ENCODE data around the gene PRKCA. TPM values are rescaled to one million over a fixed set of nuclear protein-coding genes. Genes with fewer than 3 reads are reported as not detected.

PRKCA gene
- total RNA-seq, 1 donor from 2014 or later, result 132 TPM

DNA sequence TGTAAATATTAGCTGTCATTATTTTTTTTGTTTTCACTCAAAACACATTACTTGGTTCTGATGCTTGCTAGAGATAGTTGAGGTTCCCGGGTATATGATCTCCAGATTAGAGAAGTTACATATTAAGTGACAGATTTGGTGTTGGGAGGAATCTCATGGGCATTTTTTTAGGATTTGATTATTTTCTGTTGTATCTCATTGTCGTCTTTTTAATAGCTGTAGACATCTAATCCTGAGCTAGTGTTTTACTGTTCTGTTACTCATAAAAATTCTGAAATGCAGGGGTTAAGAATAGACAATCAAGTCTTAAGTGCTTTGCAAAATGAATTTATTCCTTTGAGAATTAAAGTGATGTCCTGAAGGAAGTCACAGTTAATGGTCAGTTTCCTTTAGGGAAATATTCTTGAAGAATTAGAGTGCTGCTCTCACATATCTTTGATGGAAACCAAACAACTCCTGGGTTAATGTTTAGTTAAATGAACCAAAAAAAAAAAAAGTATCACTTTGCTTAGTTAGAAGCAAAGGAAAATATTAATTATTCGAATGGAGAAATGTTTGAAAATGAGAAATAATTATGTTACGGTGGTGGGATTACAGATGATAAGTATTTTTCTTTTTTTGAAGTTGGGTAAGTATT, 280.8 kb downstream of the PRKCA start:
- intact Hi-C loops (cut with micrococcal nuclease), result no loop called here

DNA sequence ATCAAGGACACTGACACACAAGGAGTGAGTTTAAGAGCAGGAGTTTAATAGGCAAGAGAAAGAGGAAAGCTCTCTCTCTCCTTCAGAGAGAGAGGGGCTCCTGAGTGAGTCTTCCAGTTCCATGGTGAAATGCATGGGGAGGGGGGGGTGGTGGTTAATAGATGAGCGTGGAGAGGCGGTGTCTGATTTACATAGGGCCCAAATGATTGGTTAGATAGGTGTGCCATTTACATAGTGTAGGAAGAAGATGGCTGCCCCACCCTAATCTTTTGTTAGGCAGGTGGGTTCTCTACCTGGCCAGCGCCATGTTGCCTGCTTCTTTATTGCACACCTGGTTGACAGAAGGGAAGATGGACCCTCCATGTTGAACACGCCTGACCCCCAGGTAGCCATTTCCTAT, 282.5 kb downstream of the PRKCA start:
- intact Hi-C loops (cut with micrococcal nuclease), result no loop called here

DNA sequence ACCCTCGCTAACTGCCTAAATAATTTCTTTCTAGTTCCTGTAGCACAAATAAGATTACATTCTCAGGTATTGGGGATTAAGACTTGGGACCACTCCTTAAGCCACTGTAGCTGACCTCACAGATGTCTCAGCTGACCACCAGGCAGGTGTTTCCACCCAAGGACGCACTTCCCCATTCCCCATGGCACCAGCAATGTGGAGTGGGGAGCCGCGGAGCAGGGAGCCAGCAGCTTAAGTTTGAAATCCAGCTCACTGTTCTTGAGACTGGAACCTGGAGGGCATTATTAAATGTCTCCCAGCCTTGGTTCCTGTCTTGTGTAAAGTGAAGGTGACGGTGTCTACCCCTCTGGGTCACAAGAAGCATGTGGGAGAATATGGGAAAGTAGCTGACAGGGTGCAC, 283.1 kb downstream of the PRKCA start:
- intact Hi-C loops (cut with micrococcal nuclease), result no loop called here

DNA sequence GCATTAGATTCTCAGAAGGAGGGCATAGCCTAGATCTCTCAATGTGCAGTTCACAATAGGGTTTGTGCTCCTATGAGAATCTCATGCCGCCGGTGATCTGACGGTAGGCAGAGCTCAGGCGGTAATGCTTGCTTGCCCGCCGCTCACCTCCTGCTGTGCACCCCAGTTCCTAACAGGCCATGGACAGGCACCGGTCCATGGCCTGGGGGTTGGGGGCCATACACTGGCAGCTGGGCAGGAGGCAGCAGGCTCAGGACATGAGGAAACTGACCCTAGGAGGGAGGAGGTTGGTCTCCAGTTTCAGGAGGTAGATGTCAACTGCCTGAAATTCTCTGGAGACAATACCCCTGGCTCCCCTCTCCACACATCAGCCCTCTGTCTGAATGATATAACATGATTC, 287.5 kb downstream of the PRKCA start:
- intact Hi-C loops (cut with micrococcal nuclease), result no loop called here

DNA sequence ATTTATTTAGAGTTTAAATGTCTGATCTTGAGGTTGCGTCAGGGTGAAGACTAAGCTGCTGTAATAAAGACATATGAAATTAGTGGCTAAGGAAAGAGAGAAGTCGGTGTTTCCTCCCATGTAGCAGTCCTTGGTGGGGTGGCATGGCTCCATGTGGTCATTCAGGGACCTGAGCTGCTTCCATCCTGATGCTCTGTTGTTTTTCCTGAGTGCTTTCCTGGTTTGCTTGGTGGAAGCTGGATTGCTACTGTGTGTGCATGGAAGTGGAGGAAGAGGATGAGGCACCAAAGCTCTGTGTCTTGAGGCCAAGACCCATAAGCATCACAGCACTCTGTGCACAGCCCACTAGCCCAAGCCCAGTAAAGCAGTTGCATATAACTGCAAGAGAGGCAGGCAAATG, 290.7 kb downstream of the PRKCA start:
- intact Hi-C loops (cut with micrococcal nuclease), result no loop called here

DNA sequence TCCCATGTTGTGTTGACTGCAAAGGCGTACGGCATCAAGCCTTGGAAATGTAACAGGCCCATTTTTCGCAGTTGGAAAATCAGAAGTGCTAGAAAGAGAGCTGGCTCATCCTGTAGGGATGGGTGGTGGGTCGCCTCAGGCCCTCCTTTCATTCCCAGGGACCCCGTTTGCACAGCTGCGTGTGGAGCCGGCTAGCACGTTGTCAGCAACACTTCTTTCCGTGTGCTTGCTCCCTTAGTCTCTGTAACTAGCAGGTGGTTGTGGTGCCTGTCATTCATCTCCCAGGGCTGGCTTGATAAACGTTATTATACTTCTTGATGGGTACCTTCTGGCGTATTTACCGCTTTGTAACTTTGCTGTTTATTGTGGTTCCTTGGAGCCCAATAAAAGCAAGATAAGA, 293.5 kb downstream of the PRKCA start:
- intact Hi-C loops (cut with micrococcal nuclease), result no loop called here

DNA sequence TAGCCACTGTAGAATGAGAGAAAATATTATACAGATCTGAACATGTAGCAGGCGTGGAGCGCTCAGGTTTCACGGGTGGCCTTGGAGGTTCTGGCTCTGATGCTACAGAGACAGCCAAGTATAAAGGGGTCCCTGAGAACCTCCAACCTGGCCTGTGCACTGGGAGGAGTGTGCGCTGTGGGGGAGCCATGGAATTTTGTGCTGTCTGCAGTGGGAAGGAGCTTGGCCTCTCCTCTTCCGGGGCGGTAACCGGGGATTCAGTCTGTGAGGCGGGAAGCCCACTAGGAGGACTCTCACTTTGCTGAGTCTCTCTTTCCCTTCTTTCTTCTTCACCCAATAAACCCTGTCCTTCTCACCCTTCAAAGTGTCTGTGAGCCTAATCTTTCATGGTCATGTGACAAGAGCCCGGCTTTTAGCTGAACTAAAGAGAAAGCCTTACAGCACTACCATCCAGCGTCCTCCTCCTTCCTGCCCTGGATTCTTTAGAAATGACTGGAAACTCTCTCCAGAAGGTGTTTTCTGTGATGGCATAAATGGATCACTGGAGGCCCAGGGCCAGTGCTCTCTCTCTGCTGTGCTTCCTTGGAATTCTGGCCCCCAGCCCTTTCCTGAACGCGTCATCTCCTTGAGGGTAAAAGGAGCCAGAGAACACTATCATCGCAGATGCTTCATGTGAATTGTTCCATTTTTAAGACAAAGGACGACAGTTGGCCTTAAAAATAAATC, 300.4 kb downstream of the PRKCA start:
- intact Hi-C loops (cut with micrococcal nuclease), result no loop called here

DNA sequence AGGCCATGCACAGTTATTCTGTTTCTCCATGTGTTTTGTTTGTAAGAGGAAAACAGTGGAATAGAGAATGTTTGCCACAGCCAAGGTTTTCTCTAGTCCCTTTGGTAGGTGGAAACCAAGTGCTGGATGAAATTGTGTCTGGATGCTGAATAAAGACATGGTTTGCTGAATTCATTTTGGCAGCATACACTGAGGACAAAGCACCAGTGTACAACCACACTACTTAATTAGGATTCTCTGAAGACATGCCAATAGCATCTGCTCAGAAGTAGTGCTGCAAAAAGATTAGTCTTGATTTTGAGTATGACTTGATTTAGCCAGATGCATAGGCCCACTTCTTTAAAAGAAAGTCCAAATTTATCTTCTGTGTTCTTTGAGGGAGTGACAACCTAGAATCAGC, 302.0 kb downstream of the PRKCA start:
- intact Hi-C loops (cut with micrococcal nuclease), result no loop called here

DNA sequence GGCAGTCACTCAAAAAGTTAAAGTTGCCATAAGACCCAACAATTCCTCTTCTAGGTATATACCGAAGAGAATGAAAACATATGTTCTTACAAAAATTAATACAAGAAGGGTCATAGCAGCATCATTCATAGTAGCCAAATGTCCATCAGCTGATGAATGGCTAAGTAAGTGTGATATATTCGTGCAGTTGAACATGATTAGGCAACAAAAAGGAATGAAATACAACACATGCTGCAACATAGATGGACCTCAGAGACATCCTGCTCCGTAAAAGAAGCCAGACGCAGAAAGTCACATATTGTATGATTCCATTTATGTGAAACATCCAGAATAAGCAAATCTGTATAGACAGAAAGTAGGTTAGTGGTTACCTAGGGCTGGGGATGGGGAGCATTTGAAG, 303.1 kb downstream of the PRKCA start:
- intact Hi-C loops (cut with micrococcal nuclease), result no loop called here

DNA sequence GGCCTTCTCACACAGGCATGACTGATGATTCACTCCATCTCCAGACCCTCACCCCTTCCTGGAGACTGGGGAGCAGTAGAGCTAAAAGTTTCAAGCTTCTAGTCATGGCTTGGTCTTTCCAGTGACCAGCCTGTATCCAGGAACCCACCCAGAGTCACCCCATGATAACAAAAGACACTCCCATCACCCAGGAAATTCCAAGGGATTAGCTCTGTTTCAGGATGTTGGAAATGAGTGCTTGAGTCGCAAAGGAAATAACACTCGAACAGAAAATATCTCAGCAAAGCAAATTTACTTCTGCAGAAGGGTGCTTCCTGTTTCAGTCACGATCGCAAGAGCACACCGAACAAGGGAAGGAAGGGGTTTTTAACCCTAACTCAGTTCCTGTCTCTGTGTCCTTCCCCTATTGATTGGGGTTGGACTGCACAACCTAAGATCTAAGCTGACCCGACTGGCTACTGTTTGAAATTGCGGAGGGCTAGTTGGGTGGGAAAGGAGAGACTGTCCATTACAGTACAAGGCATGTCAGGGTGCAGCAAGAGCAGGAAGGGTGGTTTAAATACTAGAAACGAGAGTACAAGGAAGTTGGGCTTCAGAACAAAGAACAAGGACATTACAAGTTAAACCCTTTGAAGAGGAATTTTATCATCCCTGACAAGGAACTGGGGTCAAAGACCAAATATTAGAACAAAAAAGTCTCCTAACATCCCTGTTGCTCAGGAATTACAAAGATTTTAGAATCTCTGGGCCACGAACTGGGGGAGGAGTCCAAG, 308.1 kb downstream of the PRKCA start:
- intact Hi-C loops (cut with micrococcal nuclease), result loop anchor here (1.0 kb wide), 1 partner anchor 22 kb away; no protein-coding TSS in a partner anchor

DNA sequence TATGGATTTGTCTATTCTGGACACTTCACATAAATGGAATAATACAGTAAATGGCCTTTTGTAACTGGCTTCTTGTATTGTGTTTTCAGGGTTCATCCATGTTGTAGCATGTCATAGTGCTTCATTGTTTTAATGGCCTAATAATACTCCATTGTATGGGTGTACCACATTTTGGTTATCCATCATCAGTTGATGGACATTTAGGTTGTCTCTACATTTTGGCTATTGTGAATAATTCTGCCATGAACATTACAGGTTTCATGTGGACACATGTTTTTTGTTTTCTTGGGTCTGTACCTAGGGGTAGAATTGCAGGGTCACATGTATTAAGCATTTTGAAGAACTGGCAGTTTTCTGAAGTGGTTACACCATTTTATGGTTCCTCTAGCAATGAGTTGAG, 309.0 kb downstream of the PRKCA start:
- intact Hi-C loops (cut with micrococcal nuclease), result loop anchor here (1.0 kb wide), 1 partner anchor 21 kb away; no protein-coding TSS in a partner anchor

DNA sequence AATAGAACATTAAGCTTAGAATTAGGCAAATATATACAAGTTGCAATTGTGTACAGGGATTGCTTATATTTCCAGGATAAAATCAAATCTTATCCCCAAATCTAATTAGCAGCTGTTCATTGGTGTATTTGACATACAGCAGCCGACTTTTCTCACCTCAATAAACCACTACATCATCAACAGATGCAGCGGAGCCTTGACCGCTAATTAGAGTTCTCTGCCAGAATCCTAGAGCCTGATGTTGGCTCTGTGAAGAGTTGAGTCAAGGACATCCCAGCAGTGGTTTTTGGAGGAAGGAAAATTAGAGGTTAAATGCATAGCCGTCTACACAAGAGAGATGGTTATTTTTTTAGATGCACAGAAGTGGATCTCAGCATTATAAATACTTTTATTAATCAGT, 310.6 kb downstream of the PRKCA start:
- intact Hi-C loops (cut with micrococcal nuclease), result no loop called here

DNA sequence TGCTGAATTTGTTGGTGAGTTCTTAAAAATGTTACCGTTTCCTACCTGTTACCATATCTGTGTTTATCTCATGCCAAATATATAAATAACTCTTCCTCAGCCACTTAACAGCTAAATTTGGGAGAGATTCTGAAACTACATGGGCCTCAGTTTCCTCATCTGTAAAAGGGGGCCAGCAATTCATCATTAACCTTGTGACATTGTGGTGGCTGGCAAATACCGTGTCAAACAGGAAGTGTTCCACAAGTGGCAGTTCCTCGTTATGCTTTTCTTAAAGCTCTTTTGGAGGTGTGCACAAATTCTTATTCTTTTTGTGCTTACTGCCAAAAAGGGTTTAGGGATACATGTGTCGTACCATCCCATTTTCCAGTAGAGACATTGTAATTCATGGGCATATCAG, 312.1 kb downstream of the PRKCA start:
- intact Hi-C loops (cut with micrococcal nuclease), result no loop called here

DNA sequence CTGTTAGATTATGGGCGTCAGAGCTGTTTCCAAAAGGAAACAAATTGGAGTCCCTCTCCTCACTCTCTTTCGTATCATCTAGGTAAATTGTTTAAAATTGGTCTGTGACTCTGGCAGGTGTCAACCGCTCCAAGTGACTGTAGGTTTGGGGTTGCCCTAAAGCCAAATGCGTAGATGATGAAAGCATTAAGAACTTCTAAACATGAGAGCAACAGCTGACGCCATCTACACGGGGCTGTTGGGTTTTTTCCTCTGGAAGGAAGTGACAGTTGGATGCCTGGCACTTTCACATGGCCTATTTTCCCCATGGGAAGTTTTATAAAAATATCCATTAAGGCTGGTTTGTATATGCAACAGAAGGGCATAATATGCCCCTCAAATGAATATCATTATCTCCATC, 316.8 kb downstream of the PRKCA start:
- intact Hi-C loops (cut with micrococcal nuclease), result no loop called here

DNA sequence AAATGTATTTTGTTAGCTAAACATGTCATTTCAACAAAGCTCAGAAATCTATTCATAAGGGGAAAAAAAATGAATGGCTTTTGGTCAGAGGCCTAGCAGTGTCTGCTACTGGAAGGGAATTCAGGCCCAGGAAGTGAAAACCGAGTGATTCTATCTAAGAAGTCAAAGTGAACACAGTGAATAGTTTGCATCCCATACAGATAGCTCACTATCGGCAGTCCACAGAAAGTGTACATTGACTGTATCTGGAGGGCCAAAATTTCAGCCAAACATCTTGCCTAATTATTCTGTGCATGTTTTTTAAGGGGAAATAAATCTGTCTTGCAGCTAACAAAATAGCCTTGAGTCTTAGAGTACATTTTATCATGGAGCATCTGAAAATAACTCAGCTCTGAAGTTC, 318.1 kb downstream of the PRKCA start:
- intact Hi-C loops (cut with micrococcal nuclease), result no loop called here

DNA sequence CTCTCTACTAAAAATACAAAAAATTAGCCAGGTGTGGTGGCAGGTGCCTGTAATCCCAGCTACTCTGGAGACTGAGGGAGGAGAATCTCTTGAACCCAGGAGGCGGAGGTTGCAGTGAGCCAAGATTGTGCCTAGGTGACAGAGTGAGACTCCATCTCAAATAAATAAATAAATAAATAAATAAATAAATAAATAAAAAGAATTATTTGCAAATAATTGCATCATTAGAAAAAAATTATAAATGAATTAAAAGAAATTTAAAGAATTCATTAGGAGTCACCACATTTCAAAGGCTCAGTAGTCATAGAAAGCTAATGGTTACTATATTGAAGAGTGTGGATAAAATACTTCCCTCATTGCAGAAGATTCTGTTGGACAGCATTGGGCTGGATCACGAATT, 322.2 kb downstream of the PRKCA start:
- intact Hi-C loops (cut with micrococcal nuclease), result loop anchor here (1.0 to 2.0 kb wide), 3 partner anchors 198 to 424 kb away; no protein-coding TSS in a partner anchor

DNA sequence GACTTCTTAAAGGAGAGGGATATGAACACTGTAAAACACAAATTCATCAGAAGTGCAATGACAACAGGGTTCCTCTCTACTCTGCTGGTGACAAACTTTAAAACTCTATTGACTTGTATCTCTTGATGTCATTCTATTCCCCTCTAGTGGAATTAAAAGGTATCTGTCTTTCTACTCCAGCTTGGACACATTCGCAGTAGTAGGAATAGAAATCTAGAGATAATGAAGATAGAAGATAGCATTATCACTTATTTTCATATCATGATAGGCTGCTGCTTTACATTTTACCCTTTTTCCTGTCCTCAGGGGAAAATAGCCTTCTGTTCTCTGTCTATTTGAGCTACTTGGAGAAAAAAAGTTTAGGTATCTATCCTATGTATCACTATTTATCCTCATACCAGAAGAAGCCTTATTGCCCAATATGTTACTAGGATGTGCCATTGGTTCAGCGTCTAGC, 322.9 kb downstream of the PRKCA start:
- intact Hi-C loops (cut with micrococcal nuclease), result loop anchor here (1.0 to 2.0 kb wide), 3 partner anchors 199 to 425 kb away; no protein-coding TSS in a partner anchor

DNA sequence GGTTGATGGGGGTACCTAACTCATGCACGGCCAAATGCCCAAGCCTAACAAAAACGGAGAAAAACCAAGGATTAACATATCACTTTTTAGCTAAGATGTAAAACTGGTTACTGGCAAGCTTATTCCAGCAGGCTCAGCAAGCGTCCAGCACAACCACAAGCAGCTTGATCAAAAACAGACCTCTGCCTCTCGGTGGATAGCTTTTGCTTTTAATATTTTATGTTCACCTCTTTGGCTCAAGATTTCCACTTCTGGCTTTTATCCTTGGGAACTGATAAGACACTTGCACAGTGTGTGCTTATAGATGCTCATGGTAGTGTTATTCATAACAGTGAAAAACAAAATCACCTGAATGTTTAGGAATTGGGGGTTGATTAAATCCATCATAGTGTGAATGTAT, 325.6 kb downstream of the PRKCA start:
- intact Hi-C loops (cut with micrococcal nuclease), result no loop called here

DNA sequence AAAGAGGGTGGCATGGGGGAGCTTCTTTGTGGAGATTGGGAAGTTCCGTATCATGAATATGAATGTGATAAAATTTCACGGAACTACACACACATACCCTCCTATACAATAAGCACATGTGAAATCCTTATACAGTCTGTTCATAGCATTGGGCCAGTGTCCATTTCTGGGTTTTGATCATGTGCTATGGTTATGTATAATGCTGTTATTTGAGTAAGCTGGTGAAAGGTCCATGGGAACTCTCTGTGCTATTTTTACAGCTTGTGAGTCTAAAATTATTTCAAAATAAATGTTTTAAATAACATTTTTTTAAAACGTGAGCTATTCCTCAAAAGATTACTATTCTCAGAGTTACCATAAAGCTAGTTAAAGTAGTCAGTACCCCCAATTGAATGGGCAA, 327.3 kb downstream of the PRKCA start:
- intact Hi-C loops (cut with micrococcal nuclease), result loop anchor here (5.0 to 10.0 kb wide), 7 partner anchors 62 to 327 kb away; partner anchors contain the start of gene PRKCA

DNA sequence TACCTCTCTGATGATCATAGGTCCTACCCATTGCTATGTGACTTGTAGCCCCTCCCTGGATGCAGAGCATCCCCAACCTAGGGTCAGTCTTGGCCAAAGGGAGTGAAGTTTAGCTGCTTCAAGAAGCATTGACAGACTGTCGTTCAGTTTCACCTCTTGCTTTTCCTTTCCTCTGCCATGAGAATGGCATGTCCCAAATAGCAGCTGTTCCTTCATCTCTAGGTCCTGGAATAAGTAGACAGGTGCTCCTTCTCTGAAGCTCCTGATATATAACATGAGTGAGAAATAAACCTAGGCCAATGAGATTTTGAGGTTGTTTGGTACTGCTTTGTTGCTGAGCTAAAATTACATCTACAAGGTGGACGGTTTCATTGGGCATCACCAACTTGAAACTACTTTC, 328.0 kb downstream of the PRKCA start:
- intact Hi-C loops (cut with micrococcal nuclease), result loop anchor here (5.0 to 10.0 kb wide), 7 partner anchors 63 to 328 kb away; partner anchors contain the start of gene PRKCA

DNA sequence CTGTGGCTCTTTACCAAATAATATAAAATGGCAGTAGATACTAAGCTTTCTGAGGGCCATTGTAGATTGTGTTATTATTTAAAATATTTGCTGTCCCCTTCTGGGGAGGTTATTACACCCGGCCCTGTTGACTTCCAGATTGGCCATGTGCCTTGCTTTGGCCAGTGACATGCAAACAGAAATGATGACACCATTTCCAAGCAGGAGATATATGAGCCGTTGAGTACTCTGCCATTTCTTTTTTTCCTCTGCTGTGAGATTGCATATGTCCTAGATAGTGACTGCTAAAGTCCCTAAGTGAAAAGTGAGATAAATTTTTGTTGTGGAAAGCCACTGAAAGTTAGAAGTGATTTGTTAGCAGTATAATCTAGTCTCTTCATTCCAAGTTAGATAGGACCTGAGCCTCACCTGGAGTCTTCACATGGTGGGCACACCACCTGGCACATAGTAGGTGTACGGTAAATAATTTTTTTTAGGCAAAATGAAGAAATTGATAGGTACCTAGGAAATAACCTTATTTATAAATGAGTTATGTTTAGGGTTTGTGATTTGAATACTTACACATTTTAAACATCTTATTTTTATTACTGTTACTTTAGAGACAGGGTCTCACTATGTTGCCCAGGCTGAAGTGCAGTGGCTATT, 328.5 kb downstream of the PRKCA start:
- intact Hi-C loops (cut with micrococcal nuclease), result loop anchor here (5.0 to 10.0 kb wide), 7 partner anchors 64 to 329 kb away; partner anchors contain the start of gene PRKCA

Data from T-helper 1 cell treated with Interleukin-12 subunit alpha and Interleukin-12 subunit beta and Interleukin-4 antibody, amounts not matched to agents 30 ng/mL and 1 ng/mL, for 36 hours (primary cell).